CD4-positive, CD25-positive, alpha-beta regulatory T cell (primary cell): ENCODE data around the gene SLC1A5. TPM values are rescaled to one million over a fixed set of nuclear protein-coding genes. Genes with fewer than 3 reads are reported as not detected.

Experiments used
- ATAC-seq, 2 donors: fragments of 150-1000 bp; cut with Tn5 transposase; one replicate each; pipeline ENCODE4 v1.10.0; 2021; ENCODE audit warnings: low read depth in 2 of 2, moderate number of reproducible peaks in 2 of 2, moderate library complexity in 1 of 2
- DNase-seq, 3 donors: peaks; one replicate each; pipeline versions ENCODE4 v3.0.0 to v3.0.0-alpha.2; 2012 to 2022; ENCODE audit warnings: mixed read lengths in 1 of 3
- H3K27ac ChIP-seq: one replicate; pipeline ENCODE4 v1.7.0; 2013; ENCODE audit warnings: mild to moderate bottlenecking, low read length; ENCODE audit not compliant: insufficient read depth, poor library complexity, severe bottlenecking
- H3K27me3 ChIP-seq: one replicate; pipeline ENCODE4 v1.7.0; 2013; ENCODE audit warnings: low read length; ENCODE audit not compliant: control insufficient read depth, insufficient read depth
- H3K36me3 ChIP-seq: one replicate; pipeline ENCODE4 v1.7.0; 2013; ENCODE audit warnings: mild to moderate bottlenecking, low read length, moderate library complexity; ENCODE audit not compliant: control insufficient read depth, insufficient read depth
- H3K4me1 ChIP-seq: 2 replicates; pipeline ENCODE4 v1.7.0; 2013; ENCODE audit warnings: mild to moderate bottlenecking, low read length; ENCODE audit not compliant: insufficient read depth, control insufficient read depth, poor library complexity, severe bottlenecking
- H3K4me3 ChIP-seq: one replicate; pipeline ENCODE4 v1.7.0; 2013; ENCODE audit warnings: low read depth, mild to moderate bottlenecking, low read length, moderate library complexity
- H3K9me3 ChIP-seq, 2 experiments: 1 replicate in 1 of 2; 2 replicates in 1 of 2; pipeline ENCODE4 v1.7.0; 2013; ENCODE audit warnings: low read length in 2 of 2, mild to moderate bottlenecking in 1 of 2, moderate library complexity in 1 of 2; ENCODE audit not compliant: control insufficient read depth in 2 of 2
- H3K27ac Mint-ChIP-seq, 3 donors: one replicate each; pipeline ENCODE4 v1.8.0; 2020 to 2022; ENCODE audit warnings: mild to moderate bottlenecking in 3 of 3, mixed read lengths in 3 of 3, moderate library complexity in 2 of 3
- H3K27me3 Mint-ChIP-seq: one replicate; pipeline ENCODE4 v1.8.0; 2022; ENCODE audit warnings: mild to moderate bottlenecking, mixed read lengths
- H3K36me3 Mint-ChIP-seq: one replicate; pipeline ENCODE4 v1.8.0; 2020; ENCODE audit warnings: mixed read lengths
- H3K4me1 Mint-ChIP-seq, 4 donors: one replicate each; pipeline ENCODE4 v1.8.0; 2020 to 2022; ENCODE audit warnings: mixed read lengths in 4 of 4, mild to moderate bottlenecking in 1 of 4
- H3K4me3 Mint-ChIP-seq, 4 donors: one replicate each; pipeline ENCODE4 v1.8.0; 2020 to 2022; ENCODE audit warnings: mild to moderate bottlenecking in 4 of 4, mixed read lengths in 4 of 4, moderate library complexity in 3 of 4
- H3K9me3 Mint-ChIP-seq, 7 donors: one replicate each; pipeline ENCODE4 v1.8.0; 2020 to 2022; ENCODE audit warnings: mixed read lengths in 7 of 7, mild to moderate bottlenecking in 3 of 7, moderate library complexity in 2 of 7
- polyA plus RNA-seq, 4 donors: library from polyadenylated mRNA; unstranded; fragments of 300-500 nt; fragmentation: Illumina TruSeq; gene quantifications; one replicate each; pipeline ENCODE4 v1.2.3, GENCODE V29; 2021
- total RNA-seq: library from RNA; stranded (reverse); gene quantifications from one replicate; pipeline ENCODE4 v1.2.3, GENCODE V29; 2022

Gene SLC1A5
- total and polyA plus RNA-seq, 5 donors from 2014 or later, result 23.6 to 28.8 (median 26.6) TPM

GRCh38 chr19:46733690-46734292 is 54.6 kb downstream of the SLC1A5 start:
- H3K4me3 Mint-ChIP-seq, result no peak overlapping the region
- peaks cover 83% of the 10 kb centered on the region for H3K36me3 ChIP-seq
- H3K27me3 ChIP-seq, result no peaks in the 10 kb centered on the region
- no peaks in the 10 kb centered on the region for H3K9me3 Mint-ChIP-seq
- H3K36me3 Mint-ChIP-seq, result peaks cover 35% of the 10 kb centered on the region
- DNase-seq, result no peak
- ATAC-seq, result no peak
- no peaks in the 10 kb centered on the region for H3K27me3 Mint-ChIP-seq
- no peaks in the 10 kb centered on the region for H3K9me3 ChIP-seq
- H3K4me3 ChIP-seq, result no peak overlapping the region
- H3K27ac ChIP-seq, result no peak overlapping the region
- peak overlapping the region in 2 of 3 donors; percentile 48 to 76 for H3K27ac Mint-ChIP-seq
- peaks cover 0 to 10% (median 9%) of the 10 kb centered on the region in 4 donors for H3K4me1 Mint-ChIP-seq
- no peaks in the 10 kb centered on the region for H3K4me1 ChIP-seq

DNA sequence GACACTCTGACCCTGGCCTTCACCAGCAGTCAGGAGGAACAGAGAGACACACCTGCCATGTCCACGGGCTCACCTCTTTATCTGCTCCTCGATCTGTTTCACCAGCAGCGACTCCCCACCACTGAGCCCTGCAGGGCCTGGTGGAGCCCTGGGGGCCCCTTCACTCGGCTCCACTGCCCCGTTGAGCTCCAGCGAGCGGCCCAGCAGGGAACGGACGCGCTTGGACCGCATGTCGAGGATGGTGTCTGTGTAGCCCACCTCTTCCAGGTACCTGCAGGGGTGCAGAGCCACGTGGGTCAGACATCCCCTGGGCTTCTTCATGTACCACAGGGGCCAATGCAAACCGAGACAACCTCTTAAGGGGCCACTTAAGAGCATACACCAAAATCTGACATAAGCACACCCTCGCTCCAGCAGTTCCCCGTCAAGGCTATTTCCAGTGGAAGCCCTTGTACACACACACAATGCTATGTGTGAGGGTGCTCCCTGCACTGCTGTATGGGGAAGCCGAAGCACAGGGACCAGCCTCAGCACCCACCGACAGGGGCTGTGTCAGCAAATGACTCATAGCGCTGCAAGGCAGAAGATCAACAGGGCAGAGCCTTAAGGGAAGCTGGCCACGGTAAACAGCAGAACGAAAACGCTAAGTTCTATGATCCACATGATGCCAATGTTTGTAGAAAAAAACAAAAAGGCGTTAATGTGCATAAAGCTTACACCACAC is 55.3 kb downstream of the SLC1A5 start:
- no peaks in the 10 kb centered on the region for H3K27me3 Mint-ChIP-seq
- H3K9me3 ChIP-seq, result no peaks in the 10 kb centered on the region
- no peak overlapping the region for H3K27ac ChIP-seq
- peaks cover 35% of the 10 kb centered on the region for H3K36me3 Mint-ChIP-seq
- ATAC-seq (no peak), DNase-seq (no peak)
- peaks cover 6% of the 10 kb centered on the region for H3K4me1 ChIP-seq
- peaks cover 0 to 14% (median 12%) of the 10 kb centered on the region in 4 donors for H3K4me1 Mint-ChIP-seq
- H3K4me3 Mint-ChIP-seq, result no peak overlapping the region
- H3K27ac Mint-ChIP-seq, result no peak overlapping the region
- peaks cover 76% of the 10 kb centered on the region for H3K36me3 ChIP-seq
- H3K9me3 Mint-ChIP-seq, result no peaks in the 10 kb centered on the region
- H3K27me3 ChIP-seq, result no peaks in the 10 kb centered on the region
- no peak overlapping the region for H3K4me3 ChIP-seq

DNA sequence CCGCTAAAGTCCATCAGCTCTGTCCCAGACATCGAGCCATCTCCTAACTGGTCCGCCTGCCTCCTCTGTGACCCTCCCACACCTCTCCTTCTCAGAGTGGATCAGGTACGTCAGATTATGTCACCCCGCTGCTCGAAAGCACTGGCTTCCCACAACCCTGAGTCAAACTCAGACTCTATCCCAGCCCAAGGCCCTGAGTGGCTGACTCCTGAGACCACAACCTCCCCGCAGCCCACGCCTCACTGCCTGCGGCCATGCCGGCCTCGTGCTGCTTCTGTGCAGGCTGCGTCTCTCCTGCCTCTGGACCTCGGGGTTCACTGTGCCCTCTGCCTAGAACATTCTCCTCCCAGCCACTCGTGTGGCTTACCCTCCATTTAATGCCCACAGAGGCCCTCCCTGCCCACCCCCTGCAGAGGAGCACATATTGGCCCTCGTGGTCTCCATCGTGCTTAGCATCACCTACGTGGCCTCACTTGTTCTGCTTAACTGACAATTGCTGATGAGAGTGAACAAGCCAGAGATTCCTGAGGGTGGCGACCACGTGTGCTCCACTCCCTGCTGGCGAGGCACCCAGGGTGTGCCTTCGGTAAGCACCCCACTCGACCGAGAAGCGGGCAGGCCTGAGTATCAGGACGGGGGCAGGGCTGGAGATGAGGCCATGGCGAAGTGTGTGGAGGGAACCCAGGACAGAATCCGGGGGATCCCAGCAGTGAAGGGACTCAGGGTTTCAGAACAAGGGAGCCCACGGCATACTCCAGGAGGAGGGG is 56.0 kb downstream of the SLC1A5 start:
- DNase-seq (no peak), ATAC-seq (no peak)
- H3K27me3 ChIP-seq, result no peaks in the 10 kb centered on the region
- peaks cover 9% of the 10 kb centered on the region for H3K4me1 ChIP-seq
- no peaks in the 10 kb centered on the region for H3K9me3 Mint-ChIP-seq
- H3K9me3 ChIP-seq, result no peaks in the 10 kb centered on the region
- H3K4me3 Mint-ChIP-seq, result no peak overlapping the region
- no peaks in the 10 kb centered on the region for H3K27me3 Mint-ChIP-seq
- peaks cover 70% of the 10 kb centered on the region for H3K36me3 ChIP-seq
- peaks cover 0 to 16% (median 13%) of the 10 kb centered on the region in 4 donors for H3K4me1 Mint-ChIP-seq
- peaks cover 29% of the 10 kb centered on the region for H3K36me3 Mint-ChIP-seq
- no peak overlapping the region for H3K4me3 ChIP-seq
- H3K27ac Mint-ChIP-seq, result no peak overlapping the region
- H3K27ac ChIP-seq, result no peak overlapping the region

- Mint-ChIP-seq H3K36me3 (peaks cover 29% of the 10 kb centered on the region), H3K27ac (peak overlapping the region; percentile 40 to 92 (median 55)), H3K4me1 (peaks cover 0 to 16% (median 13%) of the 10 kb centered on the region in 4 donors), H3K27me3 (no peaks in the 10 kb centered on the region), H3K9me3 (no peaks in the 10 kb centered on the region), H3K4me3 (no peak overlapping the region)
- ATAC-seq (no peak), DNase-seq (no peak)
- Histone ChIP-seq H3K36me3 (peaks cover 70% of the 10 kb centered on the region), H3K27ac (no peak overlapping the region), H3K4me1 (peaks cover 9% of the 10 kb centered on the region), H3K27me3 (no peaks in the 10 kb centered on the region), H3K9me3 (no peaks in the 10 kb centered on the region), H3K4me3 (no peak overlapping the region)
These were observed 56.8 kb downstream of the SLC1A5 start for GRCh38 chr19:46731584-46731983.

DNA sequence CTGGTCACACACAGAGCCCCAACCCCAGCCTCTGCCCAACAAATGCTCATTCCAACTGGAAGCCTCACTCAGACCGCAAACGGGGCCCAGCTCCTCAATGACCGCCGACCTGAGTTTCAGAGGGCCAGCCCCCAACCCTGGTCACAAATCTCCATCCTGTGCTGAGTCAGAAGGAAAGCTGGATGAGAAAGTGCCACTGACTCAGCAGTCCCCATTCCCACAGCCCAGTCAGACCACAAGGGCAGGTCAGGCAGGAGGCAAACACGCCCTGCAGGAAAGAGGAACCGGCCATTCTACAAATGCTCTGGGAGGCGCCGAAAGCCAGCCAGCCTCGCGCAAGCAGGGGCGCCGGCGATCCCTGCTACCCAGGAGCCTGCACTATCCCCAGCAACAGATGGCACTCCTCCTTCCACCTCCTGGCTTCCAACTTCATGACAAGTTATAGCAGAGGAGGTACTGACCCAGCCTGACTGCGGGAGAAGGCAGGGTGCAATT is 57.3 kb downstream of the SLC1A5 start:
- H3K4me3 ChIP-seq, result no peak overlapping the region
- no peaks in the 10 kb centered on the region for H3K27me3 Mint-ChIP-seq
- peaks cover 0 to 16% (median 13%) of the 10 kb centered on the region in 4 donors for H3K4me1 Mint-ChIP-seq
- peaks cover 32% of the 10 kb centered on the region for H3K36me3 Mint-ChIP-seq
- H3K27ac ChIP-seq, result no peak overlapping the region
- DNase-seq, result no peak
- H3K4me3 Mint-ChIP-seq, result no peak overlapping the region
- no peaks in the 10 kb centered on the region for H3K9me3 ChIP-seq
- H3K36me3 ChIP-seq, result peaks cover 70% of the 10 kb centered on the region
- H3K27me3 ChIP-seq, result no peaks in the 10 kb centered on the region
- H3K27ac Mint-ChIP-seq, result peak overlapping the region in 1 of 3 donors; percentile 40
- no peak for ATAC-seq
- peaks cover 9% of the 10 kb centered on the region for H3K4me1 ChIP-seq
- no peaks in the 10 kb centered on the region for H3K9me3 Mint-ChIP-seq

DNA sequence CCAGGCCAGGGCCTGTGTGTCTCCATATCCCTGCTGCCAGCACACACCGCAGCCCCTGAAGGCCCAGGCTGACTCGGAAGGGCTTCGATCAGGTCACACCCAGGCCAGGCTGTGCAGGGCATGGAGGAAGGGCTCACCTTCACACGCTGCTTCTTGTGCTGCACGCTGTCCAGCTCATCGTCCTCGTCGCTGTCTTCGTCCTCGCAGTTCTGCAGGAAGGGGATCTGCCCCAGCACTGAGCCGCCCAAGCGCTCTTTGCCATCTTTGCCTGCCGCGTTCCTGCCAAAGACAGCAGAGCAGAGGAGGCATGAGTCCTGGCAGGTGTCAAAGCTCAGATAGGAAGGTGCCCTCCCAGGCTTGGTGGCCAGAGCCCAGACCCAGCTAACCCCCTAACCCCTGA is 57.8 kb downstream of the SLC1A5 start:
- Mint-ChIP-seq H3K27ac (peak overlapping the region in 1 of 3 donors; percentile 31), H3K4me1 (peaks cover 0 to 16% (median 13%) of the 10 kb centered on the region in 4 donors)

GRCh38 chr19:46730187-46730586 is 58.2 kb downstream of the SLC1A5 start:
- ATAC-seq, result no peak

More for the DNA sequence above, 57.8 kb downstream of the SLC1A5 start:
- no peak for DNase-seq
- Histone ChIP-seq H3K27me3 (no peaks in the 10 kb centered on the region), H3K4me1 (peaks cover 9% of the 10 kb centered on the region), H3K9me3 (no peaks in the 10 kb centered on the region), H3K4me3 (no peak overlapping the region), H3K36me3 (peaks cover 73% of the 10 kb centered on the region), H3K27ac (no peak overlapping the region)
- no peaks in the 10 kb centered on the region for H3K27me3 Mint-ChIP-seq
- peaks cover 36% of the 10 kb centered on the region for H3K36me3 Mint-ChIP-seq
- no peak for ATAC-seq
- no peaks in the 10 kb centered on the region for H3K9me3 Mint-ChIP-seq
- H3K4me3 Mint-ChIP-seq, result no peak overlapping the region

More at GRCh38 chr19:46730187-46730586, 58.2 kb downstream of the SLC1A5 start:
- H3K4me3 ChIP-seq, result no peak overlapping the region
- DNase-seq, result no peak
- H3K27me3 ChIP-seq, result no peaks in the 10 kb centered on the region
- peaks cover 75% of the 10 kb centered on the region for H3K36me3 ChIP-seq
- Mint-ChIP-seq H3K27ac (no peak overlapping the region), H3K36me3 (peaks cover 38% of the 10 kb centered on the region), H3K9me3 (no peaks in the 10 kb centered on the region), H3K27me3 (no peaks in the 10 kb centered on the region), H3K4me3 (no peak overlapping the region), H3K4me1 (peaks cover 0 to 16% (median 13%) of the 10 kb centered on the region in 4 donors)
- H3K27ac ChIP-seq, result no peak overlapping the region
- H3K9me3 ChIP-seq, result no peaks in the 10 kb centered on the region
- peaks cover 9% of the 10 kb centered on the region for H3K4me1 ChIP-seq
